GM10847 (cell line): ENCODE data around the gene ENPP6.

Experiments used
- POLR2A ChIP-seq: IDR thresholded peaks from 2 replicates; pipeline ENCODE4 v1.6.1; 2011; ENCODE audit not compliant: insufficient read length; ENCODE audit errors: extremely low read depth

The ENPP6 gene

DNA sequence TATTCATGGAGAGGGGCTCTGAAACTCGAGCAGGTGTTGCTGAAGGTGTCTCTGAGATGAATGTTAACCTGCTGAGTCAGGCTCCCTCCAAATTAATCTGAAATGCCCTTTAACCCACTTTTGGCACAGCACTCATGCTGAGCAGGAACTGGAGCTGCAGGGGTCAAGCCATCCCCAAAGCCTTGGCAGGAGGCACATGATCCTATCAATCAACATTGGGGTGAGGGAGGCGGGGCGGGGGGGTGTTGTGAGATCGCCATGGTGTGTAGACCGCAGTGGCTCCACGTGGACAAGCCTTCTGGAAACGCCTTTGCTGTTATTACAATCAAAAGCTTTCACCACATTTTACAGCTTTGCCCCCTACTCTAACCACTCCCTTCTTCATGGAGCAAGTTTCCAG is 16.5 kb downstream of the ENPP6 start:
- TF ChIP-seq POLR2A = no peak

DNA sequence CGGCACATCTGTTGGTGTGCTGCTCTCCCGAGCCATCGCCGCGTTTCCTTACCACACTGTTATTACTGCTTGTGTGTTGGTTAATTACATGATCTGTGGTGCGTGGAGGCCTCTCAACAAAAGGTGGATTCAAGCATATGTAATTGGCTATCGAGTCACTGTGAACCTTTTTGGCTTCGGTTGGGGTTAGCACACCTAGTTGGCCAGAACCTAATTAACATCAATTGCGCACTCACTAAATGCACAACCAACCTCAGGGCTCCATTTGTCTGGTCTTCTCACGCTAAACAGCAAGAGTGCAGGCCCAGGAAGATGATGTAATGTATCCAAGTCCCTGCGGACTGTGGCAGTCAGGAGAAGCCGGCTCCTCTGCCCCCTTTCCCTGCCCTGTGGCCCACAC is 17.4 kb downstream of the ENPP6 start:
- no peak for TF ChIP-seq POLR2A

DNA sequence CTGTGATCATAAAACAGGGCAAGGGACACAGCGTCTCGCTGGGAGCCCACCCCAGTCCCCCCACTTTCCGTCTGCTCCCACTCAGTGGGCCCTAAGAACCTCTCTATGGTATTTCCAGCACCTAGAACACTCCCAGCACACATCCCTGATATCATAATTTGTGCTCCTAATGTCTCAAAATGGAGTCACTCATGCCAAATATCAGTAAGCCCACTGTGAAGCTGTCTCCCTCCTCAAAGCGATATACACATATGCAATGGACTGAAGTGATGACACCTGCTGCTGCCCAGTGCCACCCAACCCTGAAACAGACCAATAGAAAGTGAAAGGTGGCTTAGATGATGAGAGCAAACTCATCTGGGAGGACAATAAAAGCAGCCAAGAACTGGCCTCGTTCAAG is 17.9 kb downstream of the ENPP6 start:
- TF ChIP-seq POLR2A = no peak

DNA sequence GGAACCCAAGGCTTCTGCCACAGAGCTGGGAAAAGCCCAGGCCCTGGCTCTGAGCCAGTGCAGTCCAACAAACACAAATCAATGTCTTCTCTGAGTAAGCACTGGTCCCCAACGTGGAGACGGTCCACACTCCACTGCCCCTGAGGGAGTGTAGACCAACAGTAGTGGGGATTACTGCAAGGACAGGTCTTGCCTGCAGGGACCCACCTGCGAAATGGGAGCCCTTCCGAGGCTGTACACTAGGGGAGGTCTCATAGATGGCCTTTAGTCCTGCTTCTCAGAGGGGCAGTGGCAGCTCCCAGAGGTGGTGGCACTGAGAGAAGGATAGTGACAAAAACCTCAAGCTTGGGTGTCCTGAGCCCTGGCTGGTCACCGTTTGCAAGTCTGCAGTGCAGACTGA is 19.5 kb downstream of the ENPP6 start:
- no peak for TF ChIP-seq POLR2A

DNA sequence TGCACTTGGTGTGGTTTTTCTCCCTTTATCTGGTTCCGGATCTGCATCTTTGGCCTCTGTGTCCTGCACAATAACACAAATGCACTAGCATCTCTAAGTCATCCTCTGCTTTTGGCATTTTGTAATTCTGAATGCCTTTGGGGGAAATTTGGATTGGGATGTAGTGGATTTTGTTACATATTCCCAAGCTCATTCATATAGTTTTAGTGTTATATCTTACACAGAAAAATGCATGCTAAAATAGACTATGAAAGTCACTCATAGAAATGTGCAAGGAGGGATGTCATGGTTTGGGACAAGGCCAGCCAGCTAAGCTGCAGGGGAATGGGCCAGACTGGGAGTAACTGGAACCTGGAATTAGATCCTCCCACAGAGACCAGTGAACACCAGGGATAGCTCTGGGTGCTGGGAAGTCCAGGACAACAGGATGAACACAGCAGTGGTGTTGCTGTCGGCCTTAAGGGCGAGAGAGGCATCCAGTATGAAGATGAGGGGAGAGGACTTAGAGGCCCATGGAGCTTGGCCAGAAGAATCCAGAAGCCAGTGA is 20.1 kb downstream of the ENPP6 start:
- TF ChIP-seq POLR2A = no peak

DNA sequence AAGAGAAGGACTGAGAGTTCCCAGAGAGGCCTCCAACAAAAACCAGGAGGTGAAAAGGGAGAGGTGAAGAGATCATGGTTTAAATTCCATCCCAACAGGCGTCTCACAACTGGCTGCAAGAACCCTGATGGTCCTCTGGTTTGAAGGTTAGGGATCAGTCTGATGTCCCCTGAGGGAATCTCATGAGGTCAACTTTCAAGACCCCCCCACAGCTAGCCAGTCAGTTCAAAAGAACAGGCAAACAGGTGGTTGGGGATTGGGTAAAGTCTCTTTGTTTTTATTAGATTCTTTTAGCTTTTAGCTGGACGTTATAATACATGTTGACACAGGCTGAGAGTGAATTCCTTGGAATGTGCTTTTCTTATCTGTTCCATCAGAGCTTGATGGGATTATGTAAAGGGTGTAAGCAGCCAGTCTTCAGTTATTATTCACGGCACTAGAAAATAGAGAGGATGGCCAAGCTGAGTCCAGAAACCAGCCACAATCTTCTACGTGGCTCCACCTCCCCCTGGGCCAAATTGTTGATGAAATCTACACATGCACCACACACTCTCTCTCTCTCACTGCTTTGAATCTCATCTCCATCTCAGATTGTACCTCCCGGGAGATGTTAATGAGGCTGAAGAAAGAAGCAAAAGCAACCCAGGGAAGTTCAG is 20.8 kb downstream of the ENPP6 start:
- TF ChIP-seq POLR2A = no peak

DNA sequence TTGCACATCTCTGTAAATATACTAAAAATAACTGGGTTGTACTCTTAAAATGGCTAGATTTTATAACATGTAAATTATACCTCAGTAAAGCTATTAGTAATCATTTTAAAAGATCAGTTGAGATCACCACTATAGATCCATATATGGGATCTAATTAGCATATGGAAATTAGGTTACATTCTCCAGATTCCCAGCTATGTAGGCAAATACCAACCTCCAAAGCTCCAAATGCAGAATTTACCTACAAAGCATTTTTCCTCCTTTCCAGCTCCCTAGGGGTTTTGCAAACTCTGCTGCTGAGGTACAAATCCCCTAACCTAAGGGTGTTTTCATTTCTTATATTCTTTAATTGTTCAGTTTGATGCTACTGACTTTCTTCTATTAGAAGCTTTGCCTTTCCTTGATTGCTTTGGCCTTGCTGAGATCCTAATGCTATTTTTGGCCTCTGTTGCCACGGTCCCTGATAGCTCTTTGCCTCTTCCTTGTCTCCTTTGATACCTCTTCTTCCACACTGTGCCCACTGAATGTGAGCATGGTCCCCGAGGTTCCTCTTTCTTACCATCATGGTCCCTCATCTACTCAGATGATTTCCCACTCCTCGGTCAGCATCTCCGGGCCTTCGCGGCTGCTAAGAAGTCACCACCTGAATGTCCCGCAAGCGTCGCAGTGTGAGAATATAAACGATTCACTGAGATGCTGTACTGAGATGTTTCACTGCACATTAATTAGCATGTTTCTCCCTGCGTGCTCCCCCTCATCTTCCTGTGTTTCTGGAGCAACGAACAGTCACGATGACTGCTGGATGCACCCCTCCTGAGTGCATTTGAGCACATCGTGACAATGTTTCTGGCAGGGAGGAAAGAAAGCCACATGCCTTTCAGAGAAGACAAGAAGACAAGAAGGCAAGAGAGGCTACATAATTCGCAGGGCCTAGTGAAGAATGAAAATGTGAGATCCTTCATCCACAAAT is 23.8 kb downstream of the ENPP6 start:
- no peak for TF ChIP-seq POLR2A

DNA sequence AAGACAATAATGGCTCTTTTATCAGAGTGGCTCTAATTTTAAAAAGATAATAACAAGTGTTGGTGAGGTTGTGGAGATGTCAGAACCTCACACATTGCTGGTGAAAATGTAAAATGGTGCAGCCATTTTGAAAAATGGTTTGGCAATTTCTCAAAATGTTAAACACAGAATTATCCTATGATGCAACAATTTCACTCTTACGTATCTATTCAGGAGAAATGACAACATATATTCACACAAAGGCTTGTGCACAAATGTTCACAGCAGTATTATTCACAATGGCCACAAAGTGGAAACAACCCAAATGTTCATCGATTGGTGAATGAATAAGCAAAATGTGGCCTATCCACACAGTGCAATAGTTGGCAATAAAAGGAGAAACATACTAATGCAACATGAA is 24.7 kb downstream of the ENPP6 start:
- TF ChIP-seq POLR2A = no peak

DNA sequence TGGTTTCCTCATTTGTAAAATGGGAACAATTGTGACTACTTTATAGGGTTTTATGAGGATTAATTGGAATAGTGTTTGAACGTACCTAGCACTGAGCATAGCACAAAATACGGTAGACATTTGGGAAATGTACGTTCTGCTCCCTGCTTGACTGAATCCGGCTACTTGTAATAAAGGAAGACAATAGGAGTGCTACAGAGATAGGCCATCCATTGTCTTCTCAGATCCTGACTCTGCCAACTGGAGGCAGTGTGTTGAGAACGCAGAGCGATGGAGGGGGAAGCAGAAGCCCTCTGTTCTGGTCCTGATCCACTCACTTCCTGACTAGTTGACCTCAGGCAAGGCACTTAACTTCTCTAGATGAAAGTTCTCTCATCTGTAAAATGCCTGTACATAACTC is 26.4 kb downstream of the ENPP6 start:
- TF ChIP-seq POLR2A = no peak

DNA sequence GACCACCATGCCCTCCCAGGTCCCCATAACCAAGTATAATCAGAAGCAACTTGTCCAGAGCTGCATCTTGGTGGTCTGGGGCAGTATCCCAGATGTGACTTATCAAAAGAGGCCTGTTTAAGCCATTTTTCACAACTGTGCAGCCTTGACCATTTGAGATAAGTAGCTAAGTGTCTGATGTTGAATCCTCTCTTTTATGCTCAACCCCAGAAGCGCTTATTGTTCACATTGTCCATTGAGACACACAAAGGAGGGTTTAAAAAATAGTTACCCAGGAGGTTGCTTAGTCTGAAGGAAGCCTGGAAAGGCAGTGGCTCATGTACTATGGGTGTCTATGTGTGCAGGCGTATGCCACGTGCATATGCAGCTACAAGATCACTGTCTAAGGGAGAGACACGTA is 27.0 kb downstream of the ENPP6 start:
- no peak for TF ChIP-seq POLR2A

DNA sequence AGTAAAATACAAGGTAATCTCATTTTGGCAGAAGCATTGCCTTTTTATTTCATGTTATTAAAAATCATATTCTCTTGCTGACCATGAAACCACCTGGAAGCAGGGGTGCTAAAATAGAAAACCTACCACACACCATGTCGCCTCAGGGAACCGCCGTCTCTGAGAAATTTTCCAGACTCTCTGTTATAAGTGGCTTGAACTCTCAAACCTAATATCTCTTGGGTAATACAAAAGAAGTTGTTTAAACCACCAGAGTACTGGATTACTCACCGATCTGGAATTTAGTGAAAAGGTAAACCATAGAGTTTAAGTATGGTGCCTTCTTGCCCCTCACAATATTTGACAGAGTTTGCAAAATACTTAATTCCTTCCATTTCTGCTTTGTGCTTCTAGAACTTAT is 27.7 kb downstream of the ENPP6 start:
- no peak for TF ChIP-seq POLR2A

DNA sequence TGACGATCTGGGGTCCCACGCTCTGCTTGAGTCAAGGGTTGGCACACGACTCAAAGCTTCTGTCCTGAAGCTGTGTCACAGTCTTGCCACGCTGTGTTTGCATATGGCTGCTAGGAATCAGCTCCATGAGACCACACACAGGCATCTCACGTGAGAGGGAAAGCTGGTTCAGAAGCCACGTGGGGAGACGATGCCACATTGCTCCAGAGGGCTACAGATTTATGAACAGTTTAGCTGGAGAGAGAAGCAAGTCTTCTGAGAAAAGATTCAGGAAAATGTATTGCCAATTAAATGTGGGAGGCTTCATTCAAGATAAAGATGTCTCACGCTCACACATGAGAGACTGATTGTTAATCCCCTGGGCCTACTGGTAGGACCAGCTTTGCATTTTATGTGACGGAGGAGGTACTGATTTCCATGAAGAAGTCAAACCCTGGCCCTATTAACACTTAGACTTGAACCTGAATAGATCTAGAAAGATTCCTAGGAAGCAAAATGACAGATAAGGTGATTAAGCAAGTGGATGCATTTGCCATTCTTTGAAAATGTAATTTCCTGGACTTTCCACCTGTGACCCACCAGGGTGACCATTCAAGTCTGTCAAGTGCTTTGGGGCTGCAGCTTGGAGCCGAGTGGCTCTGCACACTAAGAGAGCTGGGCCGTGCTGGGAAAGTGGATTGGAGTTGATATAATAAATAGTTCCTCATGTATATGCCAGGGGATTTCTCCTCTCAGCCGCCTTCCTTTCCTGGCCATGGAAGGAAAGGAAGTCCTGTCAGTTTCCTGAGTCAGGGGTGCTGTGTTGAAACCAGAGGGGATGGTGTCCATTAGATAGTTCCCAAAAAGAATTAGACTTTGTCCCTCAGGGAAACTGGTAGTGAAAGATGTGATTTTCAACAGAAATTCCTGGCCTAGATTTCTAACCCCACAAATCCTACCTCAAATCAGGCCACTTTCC is 29.0 kb downstream of the ENPP6 start:
- TF ChIP-seq POLR2A = no peak

DNA sequence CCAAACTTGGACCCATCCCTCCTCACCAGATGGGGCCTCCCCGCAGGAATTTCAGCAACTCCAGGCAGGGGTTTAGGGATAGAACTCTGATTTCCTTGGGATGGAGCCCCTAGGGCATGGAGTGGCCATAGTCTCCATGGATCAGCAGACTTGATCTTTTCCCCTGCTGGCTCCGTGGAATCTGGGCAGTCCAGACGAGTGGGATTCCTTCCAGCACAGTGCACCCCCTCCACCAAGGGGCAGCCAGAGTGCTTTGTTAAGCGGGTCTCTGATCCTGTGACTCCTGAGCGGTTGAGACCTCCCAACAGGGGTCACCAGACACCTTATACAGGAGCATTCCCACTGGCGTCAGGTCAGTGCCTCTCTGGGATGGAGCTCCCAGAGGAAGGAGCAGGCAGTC is 40.4 kb downstream of the ENPP6 start:
- TF ChIP-seq POLR2A = no peak

DNA sequence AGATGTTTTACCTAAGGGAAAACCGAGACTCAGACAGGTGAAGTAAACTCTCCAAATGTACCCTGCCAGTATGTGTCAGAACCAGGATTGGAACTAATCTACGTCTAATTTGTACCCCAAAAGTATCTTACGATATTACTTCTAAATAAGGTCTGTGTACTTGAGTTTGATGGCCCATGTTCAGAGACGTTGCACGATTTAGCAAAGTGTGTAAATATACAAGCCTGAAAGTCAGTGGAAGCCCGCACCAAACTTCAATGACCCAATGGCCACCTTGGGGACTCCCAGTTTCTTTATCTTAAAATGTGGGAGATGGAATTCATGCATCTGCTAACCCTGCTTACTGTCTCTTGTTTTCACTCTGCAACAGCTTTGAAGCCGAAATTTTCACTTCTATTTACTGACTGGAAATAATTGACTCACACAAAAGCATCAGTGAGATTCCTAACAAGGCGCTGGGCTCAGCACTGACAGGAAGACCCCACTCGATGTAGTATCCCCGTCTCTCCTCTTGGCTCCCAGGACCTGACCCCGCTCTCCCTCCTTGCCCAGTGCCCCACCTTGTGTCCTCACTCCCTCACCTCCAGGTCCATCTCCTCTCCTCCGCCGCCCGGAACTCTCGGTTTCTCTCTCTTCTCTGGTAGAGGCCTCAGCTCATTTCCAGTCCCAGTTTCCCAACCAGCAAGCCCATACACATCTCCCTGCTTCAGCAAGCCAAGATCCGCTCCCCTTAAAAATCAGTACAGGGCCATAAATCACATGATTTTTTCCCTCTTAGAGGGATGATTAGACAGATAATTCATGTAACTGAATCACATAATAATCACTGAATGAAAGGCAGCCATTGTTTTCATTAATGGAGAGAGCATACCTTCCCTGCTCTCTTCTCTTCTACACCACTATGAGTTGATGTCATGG is 42.8 kb downstream of the ENPP6 start:
- TF ChIP-seq POLR2A = no peak

DNA sequence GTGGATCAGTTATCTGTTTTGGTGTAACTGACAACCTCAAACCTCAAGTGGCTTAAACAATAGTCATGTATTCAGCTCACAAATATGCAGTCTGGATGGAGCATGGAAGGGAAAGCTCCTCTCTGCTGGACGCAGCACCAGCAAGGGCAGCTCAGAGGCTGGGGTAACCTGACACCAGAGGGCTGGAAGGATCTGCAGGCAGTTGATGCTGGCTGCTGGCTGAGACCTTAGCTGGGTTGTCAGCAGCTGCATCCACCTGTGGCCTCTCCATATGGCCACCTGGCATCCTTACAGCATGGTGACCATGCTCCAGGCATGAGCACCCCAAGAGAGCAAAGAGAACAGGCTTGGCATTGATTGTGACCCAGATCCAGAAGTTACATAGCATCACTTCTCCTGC is 46.7 kb downstream of the ENPP6 start:
- no peak for TF ChIP-seq POLR2A
